ENCODE measurements around the gene SMARCC2.
"Not testable (repeated sequence)": the region's sequence is repeated elsewhere in the genome, so short reads cannot be mapped to it uniquely, and the experiment has no call there.

SMARCC2 gene

GRCh38 chr12:56162468-56163290, 26.6 kb downstream of the SMARCC2 start:
- no peak for DNase-seq

- no peak for DNase-seq
Measured at GRCh38 chr12:56161690-56162351, 27.5 kb downstream of the SMARCC2 start.

GRCh38 chr12:56160894-56161689, 28.2 kb downstream of the SMARCC2 start:
- DNase-seq, result no peak

- peak; percentile 62 to 76 for DNase-seq
Measured at GRCh38 chr12:56160193-56160763, 29.0 kb downstream of the SMARCC2 start.

GRCh38 chr12:56159482-56160192, 29.6 kb downstream of the SMARCC2 start:
- DNase-seq, result peak in 1 of 2 donors; percentile 29

GRCh38 chr12:56158926-56159461, 30.3 kb downstream of the SMARCC2 start:
- DNase-seq, result peak; percentile 33 to 38

GRCh38 chr12:56158029-56158925, 31.0 kb downstream of the SMARCC2 start, which contains the start of gene MYL6:
Gene MYL6, plus strand, starts transcription at chr12:56158359. Its CDS starts 43 bp downstream, at chr12:56158402.
- peak; percentile 94 for DNase-seq

- DNase-seq, result peak; percentile 69 to 74
Measured at GRCh38 chr12:56157201-56158028, 31.9 kb downstream of the SMARCC2 start.

GRCh38 chr12:56156464-56157200, 32.7 kb downstream of the SMARCC2 start:
- DNase-seq, result not testable (repeated sequence)

- no peak for DNase-seq
Measured at GRCh38 chr12:56155256-56155845, 33.9 kb downstream of the SMARCC2 start.

- no peak for DNase-seq
Measured at GRCh38 chr12:56154818-56155217, 34.5 kb downstream of the SMARCC2 start.

GRCh38 chr12:56154246-56154771, 35.0 kb downstream of the SMARCC2 start:
- no peak for DNase-seq

GRCh38 chr12:56153678-56154065, 35.6 kb downstream of the SMARCC2 start:
- no peak for DNase-seq

GRCh38 chr12:56152756-56153677, 36.3 kb downstream of the SMARCC2 start:
- DNase-seq, result no peak

- peak; percentile 89 to 90 for DNase-seq
Measured at GRCh38 chr12:56152132-56152755, 37.0 kb downstream of the SMARCC2 start, which contains the start of gene MYL6B. Gene MYL6B, plus strand, starts transcription at chr12:56152587. Its CDS starts 1,332 bp downstream, at chr12:56153919.

GRCh38 chr12:56151672-56152131, 37.6 kb downstream of the SMARCC2 start:
- peak; percentile 59 to 69 for DNase-seq

GRCh38 chr12:56150563-56150962, 38.7 kb downstream of the SMARCC2 start:
- no peak for DNase-seq
